A549 (cell line): ENCODE measurements around the gene ZNF135. TPM values are rescaled to one million over a fixed set of nuclear protein-coding genes. Genes with fewer than 3 reads are reported as not detected.

Source experiments
- ATAC-seq, 2 experiments: fragments of 200-7000 bp in 1 of 2; fragments of >200 bp in 1 of 2; cut with Nextera tagmentation in 1 of 2; cut with Tn5 transposase in 1 of 2; 3 replicates each; pipeline versions ENCODE4 v1.8.0 to v1.9.1; 2018 to 2020; ENCODE audit warnings: mild to moderate bottlenecking in 1 of 2, moderate library complexity in 1 of 2
- CTCF ChIA-PET: fragments of 300-600 bp; sonication (Branson Sonifier 250); formaldehyde crosslinking; extraction: SDS; loops from one replicate; lab custom pipeline; 2021; ENCODE audit warnings: antibody characterized with exemption, inconsistent platforms; lab: Yijun Ruan, JAX
- POLR2A ChIA-PET: fragments of 350-600 bp; formaldehyde crosslinking; extraction: SDS; loops from one replicate; lab custom pipeline; 2021; ENCODE audit warnings: antibody characterized with exemption, inconsistent platforms; lab: Yijun Ruan, JAX
- DNase-seq, 2 experiments: peaks; one replicate each; pipeline versions ENCODE4 v3.0.0 to v3.0.0-alpha.2; 2011 to 2016; ENCODE audit warnings: low read depth in 1 of 2, low spot score in 1 of 2
- FAIRE-seq: peaks from 2 replicates; lab custom pipeline; 2011; peaks lifted over from hg19 to GRCh38; lab: Jason Lieb, UNC
- H3K27ac ChIP-seq, 2 experiments: fragments of >200 bp; sonication (Bioruptor Twin); formaldehyde crosslinking; 3 replicates each; pipeline ENCODE4 v1.5.1; 2016 to 2017
- H3K4me1 ChIP-seq: fragments of >200 bp; sonication (Bioruptor Twin); formaldehyde crosslinking; 3 replicates; pipeline ENCODE4 v1.6.1; 2016
- H3K4me2 ChIP-seq: fragments of >200 bp; sonication (Bioruptor Twin); formaldehyde crosslinking; 3 replicates; pipeline ENCODE4 v1.6.1; 2016
- H3K4me3 ChIP-seq: fragments of >200 bp; sonication (Bioruptor Twin); formaldehyde crosslinking; 3 replicates; pipeline ENCODE4 v1.5.1; 2016
- H3K9me3 ChIP-seq: fragments of >200 bp; sonication (Bioruptor Twin); formaldehyde crosslinking; 3 replicates; pipeline ENCODE4 v1.6.1; 2016
- CEBPB ChIP-seq, 2 experiments: fragments of >200 bp in 1 of 2; sonication (Bioruptor Twin) in 1 of 2; formaldehyde crosslinking in 1 of 2; IDR thresholded peaks; 2 replicates each; pipeline ENCODE4 v1.6.1; 2012 to 2016
- E2F6 ChIP-seq: IDR thresholded peaks from 2 replicates; pipeline ENCODE4 v1.6.1; 2012; ENCODE audit warnings: low read depth, borderline replicate concordance
- EHF ChIP-seq: fragments of 250-450 bp; sonication (Bioruptor Pico); IDR thresholded peaks from 2 replicates; pipeline ENCODE4 v1.5.0; 2020; ENCODE audit warnings: mild to moderate bottlenecking
- EHMT2 ChIP-seq: fragments of 200-600 bp; sonication (generic); IDR thresholded peaks from 2 replicates; pipeline ENCODE4 v1.6.1; 2016; ENCODE audit warnings: antibody characterized with exemption, low read depth, mild to moderate bottlenecking, moderate library complexity
- ESRRA ChIP-seq: fragments of 150-350 bp; IDR thresholded peaks from 2 replicates; pipeline ENCODE4 v1.6.1; 2014; ENCODE audit warnings: mild to moderate bottlenecking, low read length, borderline replicate concordance
- FOSB ChIP-seq: fragments of 250-450 bp; sonication (Bioruptor Pico); IDR thresholded peaks from 2 replicates; pipeline ENCODE4 v1.5.0; 2020; ENCODE audit warnings: mild to moderate bottlenecking, moderate library complexity
- FOSL2 ChIP-seq, 2 experiments: fragments of 450-650 bp in 1 of 2; fragments of >200 bp in 1 of 2; sonication (Bioruptor Twin) in 1 of 2; formaldehyde crosslinking; IDR thresholded peaks; 2 replicates each; pipeline versions ENCODE4 v1.5.0 to v1.6.1; 2016 to 2020; ENCODE audit warnings: mild to moderate bottlenecking in 1 of 2, moderate library complexity in 1 of 2
- HES2 ChIP-seq: fragments of >200 bp; sonication (Bioruptor Twin); formaldehyde crosslinking; IDR thresholded peaks from 2 replicates; pipeline ENCODE4 v1.6.1; 2016
- HMGXB4 ChIP-seq: fragments of 250-450 bp; sonication (Bioruptor Pico); IDR thresholded peaks from 2 replicates; pipeline ENCODE4 v1.5.0; 2021; ENCODE audit warnings: mild to moderate bottlenecking, moderate library complexity, borderline replicate concordance
- MAZ ChIP-seq: fragments of 150-350 bp; IDR thresholded peaks from 2 replicates; pipeline ENCODE4 v1.6.1; 2014; ENCODE audit warnings: antibody characterized with exemption, low read depth, low read length, borderline replicate concordance
- NFE2L2 ChIP-seq: fragments of 150-350 bp; conservative IDR thresholded peaks from 2 replicates; pipeline ENCODE4 v1.6.1; 2014; ENCODE audit warnings: low read length
- NPAS2 ChIP-seq: fragments of 250-450 bp; sonication (Bioruptor Pico); IDR thresholded peaks from 2 replicates; pipeline ENCODE4 v1.8.0; 2022; ENCODE audit warnings: mild to moderate bottlenecking, moderate library complexity, borderline replicate concordance
- RARB ChIP-seq: fragments of 250-450 bp; sonication (Bioruptor Pico); IDR thresholded peaks from 2 replicates; pipeline ENCODE4 v1.8.0; 2021; ENCODE audit warnings: mild to moderate bottlenecking, moderate library complexity
- TFCP2L1 ChIP-seq: fragments of 250-450 bp; sonication (Bioruptor Pico); IDR thresholded peaks from 2 replicates; pipeline ENCODE4 v1.5.0; 2021; ENCODE audit warnings: mild to moderate bottlenecking
- TP53 ChIP-seq: fragments of 250-450 bp; sonication (Bioruptor Pico); IDR thresholded peaks from 2 replicates; pipeline ENCODE4 v1.5.0; 2021; ENCODE audit warnings: mild to moderate bottlenecking, moderate library complexity
- USF2 ChIP-seq: fragments of 450-650 bp; IDR thresholded peaks from 2 replicates; pipeline ENCODE4 v1.6.1; 2014; ENCODE audit warnings: antibody characterized with exemption
- WGBS: methylation state at CpG from one replicate; pipeline ENCODE4 v1.1.6; 2017; ENCODE audit errors: missing lambda C conversion rate; 5-methylcytosine and 5-hydroxymethylcytosine counted together
- polyA plus RNA-seq, 4 experiments: library from polyadenylated mRNA; depleted of rRNA in 3 of 4; stranded (reverse); fragments of >200 nt; fragmentation: RNase III in 1 of 4; extraction: RNeasy Plus Mini Kit Qiagen cat#74134 plus additional on column Dnase treatment in 1 of 4; gene quantifications; 2 replicates in 3 of 4; 3 replicates in 1 of 4; pipeline ENCODE4 v1.2.3, GENCODE V29; 2011 to 2017

Gene ZNF135
- polyA plus RNA-seq, 2 of the 4 experiments (the other 2 are of a cell fraction): not detected

- no peak overlapping the region for H3K27ac ChIP-seq
- H3K4me3 ChIP-seq: no peak overlapping the region
- ChIA-PET POLR2A (no interaction called here), CTCF (no interaction called here)
- 48% methylated on average over 15 of the region's 16 CpGs for WGBS
- no peak for TF ChIP-seq NPAS2 (CRISPR knock-in tag)
- no peak for TF ChIP-seq MAZ
- FAIRE-seq: no peak
- DNase-seq: no peak
- no peaks in the 10 kb centered on the region for H3K4me1 ChIP-seq
- peaks cover 81% of the 10 kb centered on the region for H3K9me3 ChIP-seq
- no peak for ATAC-seq
- H3K4me2 ChIP-seq: no peak overlapping the region
These were observed 30.8 kb downstream of the ZNF135 start for GRCh38 chr19:58089846-58090245.

- DNase-seq (no peak), FAIRE-seq (no peak), ATAC-seq (no peak; a peak in 1 of 6 replicates)
- Histone ChIP-seq H3K4me3 (no peak overlapping the region), H3K4me2 (no peak overlapping the region), H3K4me1 (no peaks in the 10 kb centered on the region), H3K27ac (no peak overlapping the region), H3K9me3 (peaks cover 81% of the 10 kb centered on the region)
- TF ChIP-seq FOSB (CRISPR knock-in tag) (no peak), TFCP2L1 (no peak), NFE2L2 (no peak), E2F6 (no peak), HES2 (no peak), FOSL2 (IDR thresholded peaks at IDR 0.05) (no peak), FOSL2 (CRISPR knock-in tag; IDR thresholded peaks at IDR 0.05) (no peak), ESRRA (no peak), HMGXB4 (no peak)
- POLR2A ChIA-PET: no interaction called here
- 19% methylated on average over 11 of the region's 11 CpGs for WGBS
- CTCF ChIA-PET: interaction anchor here (0.6 to 1.6 kb wide), 2 partner anchors 8 to 126 kb away, joined by 4 read pairs; no protein-coding TSS in a partner anchor
These were observed 32.3 kb downstream of the ZNF135 start for GRCh38 chr19:58091251-58091995.

- no peak overlapping the region for H3K4me3 ChIP-seq
- DNase-seq (no peak), ATAC-seq (no peak)
- no peak overlapping the region for H3K4me2 ChIP-seq
- WGBS: 33% methylated on average over 6 of the region's 7 CpGs
- POLR2A ChIA-PET: interaction anchor here (0.6 kb wide), 2 partner anchors 91 to 108 kb away, joined by 4 to 5 read pairs; no protein-coding TSS in a partner anchor
- no peaks in the 10 kb centered on the region for H3K4me1 ChIP-seq
- TF ChIP-seq TFCP2L1 (no peak), EHF (CRISPR knock-in tag) (no peak), USF2 (no peak), TP53 (CRISPR knock-in tag) (no peak), EHMT2 (no peak), CEBPB (IDR thresholded peaks at IDR 0.05) (no peak), RARB (CRISPR knock-in tag) (no peak)
- TF ChIP-seq, all 56 proteins: peak for 0
- peaks cover 81% of the 10 kb centered on the region for H3K9me3 ChIP-seq
- no peak for FAIRE-seq
- H3K27ac ChIP-seq: no peak overlapping the region
- CTCF ChIA-PET: no interaction called here
These were observed 34.0 kb downstream of the ZNF135 start for GRCh38 chr19:58093071-58093470.
